ENCODE measurements around the gene NRXN3.
A peak's percentile ranks its signal among the peaks of the same experiment; 100 is the strongest.

GRCh38 chr14:78767436-78767835 lies 597.3 kb downstream of the NRXN3 start:
- TF ChIP-seq CTCF (conservative IDR thresholded peaks at IDR 0.05; ENCODE audit: low read depth in 2 of 2) = 0 out of 4 replicates have a peak, but pooled peaks of 1 of the 2 experiments have one; percentile 3
- TF ChIP-seq EZH2 (IDR thresholded peaks at IDR 0.05; ENCODE audit: low read depth, unreplicated experiment) = no peak
- no peak for TF ChIP-seq CREB1 (CRISPR knock-in tag; IDR thresholded peaks at IDR 0.05; ENCODE audit: low read depth)
- no peak for TF ChIP-seq POLR2AphosphoS5 (IDR thresholded peaks at IDR 0.05; ENCODE audit: low read depth)
- no peak for TF ChIP-seq EZH2phosphoT487 (IDR thresholded peaks at IDR 0.05; ENCODE audit: unreplicated experiment)
- TF ChIP-seq JUNB (IDR thresholded peaks at IDR 0.05; ENCODE audit: unreplicated experiment) = no peak
- TF ChIP-seq REST (IDR thresholded peaks at IDR 0.05; ENCODE audit: unreplicated experiment) = no peak
- TF ChIP-seq ZNF331 (CRISPR knock-in tag; IDR thresholded peaks at IDR 0.05; ENCODE audit: low read depth) = no peak
- no peak for TF ChIP-seq ETS1 (IDR thresholded peaks at IDR 0.05)
- no peak for TF ChIP-seq NANOG (IDR thresholded peaks at IDR 0.05; ENCODE audit: borderline replicate concordance)

Data from GM23338 (cell line).